ENCODE results near the gene PTX4. TPM values are rescaled to one million over a fixed set of nuclear protein-coding genes. Genes with fewer than 3 reads are reported as not detected.

The PTX4 gene
- total RNA-seq, 1 experiment from 2014 or later: not detected

- Histone ChIP-seq H4K8ac (replicated peaks; ENCODE audit: insufficient read length, low read depth, low read length) (no peak overlapping the region), H2BK120ac (ENCODE audit: low read depth, low read length, poor library complexity, severe bottlenecking) (no peak overlapping the region), H3K4ac (ENCODE audit: low read depth, low read length) (no peak overlapping the region), H3K9ac (ENCODE audit: extremely low read depth, insufficient read length, low read length) (no peak overlapping the region), H2BK15ac (ENCODE audit: low read depth, low read length) (no peak overlapping the region), H3T11ph (ENCODE audit: low read length) (no peak overlapping the region), H3K14ac (ENCODE audit: insufficient read depth, low read length) (no peak overlapping the region; the same call in 1 of the 2 replicates), H3K79me1 (ENCODE audit: insufficient read depth, low read depth, low read length, poor library complexity, severe bottlenecking) (no peaks in the 10 kb centered on the region), H2AK5ac (ENCODE audit: insufficient read length, low read length) (no peak overlapping the region), H2BK5ac (ENCODE audit: insufficient read length, low read length) (no peak overlapping the region), H3K79me2 (ENCODE audit: insufficient read depth, low read length) (no peaks in the 10 kb centered on the region), H4K5ac (ENCODE audit: insufficient read length, low read depth, low read length) (no peak overlapping the region), H2AFZ (ENCODE audit: low read length) (no peak overlapping the region), H3K23me2 (ENCODE audit: insufficient read length, low read depth, low read length, poor library complexity, severe bottlenecking) (no peaks in the 10 kb centered on the region), H3K4me1 (ENCODE audit: insufficient read depth, low read length) (no peaks in the 10 kb centered on the region), H3K4me2 (ENCODE audit: insufficient read depth, insufficient read length, low read length) (no peak overlapping the region), H3K56ac (ENCODE audit: insufficient read length, low read depth, low read length) (no peak overlapping the region), H2BK12ac (ENCODE audit: insufficient read length, low read depth, low read length) (no peak overlapping the region), H3K9me3 (ENCODE audit: control insufficient read depth, low read depth, low read length) (no peaks in the 10 kb centered on the region), H3K18ac (ENCODE audit: insufficient read length, low read depth, low read length) (no peak overlapping the region), H2BK20ac (ENCODE audit: low read depth, low read length, poor library complexity, severe bottlenecking) (no peak overlapping the region), H3K27me3 (ENCODE audit: insufficient read depth, low read length) (no peaks in the 10 kb centered on the region; the same call in 1 of the 2 replicates), H3K27ac (ENCODE audit: insufficient read length, low read depth, low read length) (no peak overlapping the region), H3K23ac (ENCODE audit: insufficient read length, low read depth, low read length) (no peak overlapping the region), H4K91ac (ENCODE audit: insufficient read length, low read depth, low read length) (no peak overlapping the region), H4K20me1 (ENCODE audit: control insufficient read depth, insufficient read depth, insufficient read length) (no peaks in the 10 kb centered on the region)
- Mint-ChIP-seq H3K9me3 (no peaks in the 10 kb centered on the region), H3K36me3 (ENCODE audit: insufficient read depth in 1 of 3, low read depth in 3 of 3) (no peaks in the 10 kb centered on the region; a peak in 1 of 7 replicates), H3K4me3 (no peak overlapping the region), H3K4me1 (no peaks in the 10 kb centered on the region), H3K27ac (no peak overlapping the region), H3K27me3 (ENCODE audit: low read depth) (no peaks in the 10 kb centered on the region)
- WGBS (ENCODE audit: extremely low coverage, insufficient read length, low lambda C conversion rate): no CpG with 5 or more reads among the region's 26 CpGs
- DNase-seq: no peak
- TF ChIP-seq CTCF (conservative IDR thresholded peaks at IDR 0.05): no peak
Measured at GRCh38 chr16:1537763-1538289, 49.1 kb upstream of the PTX4 start.

All from H9 (cell line).